Right lobe of liver (tissue), 4 donors: ENCODE results near the gene KRTAP29-1.

ENCODE experiments used
- POLR2A ChIP-seq: fragments of 450-650 bp; IDR thresholded peaks from one replicate; pipeline ENCODE4 v1.6.1; 2017; ENCODE audit warnings: antibody characterized with exemption, mild to moderate bottlenecking
- TF ChIP-seq, protein P1 (sequence below), 4 donors: fragments of 200-600 bp in 3 of 4; fragments of 450-650 bp in 1 of 4; IDR thresholded peaks; one replicate each; pipeline versions ENCODE4 v1.5.1 to v1.8.0; 2016 to 2022; ENCODE audit warnings: antibody characterized with exemption in 4 of 4, mild to moderate bottlenecking in 2 of 4
- donor health status: DM: no; HTN: no; CAD: no.
- donor health status: DM: no; HTN: no; CAD: no.
- donor health status: DM: no; HTN: yes; CAD: no.

GRCh38 chr17:41333098-41333497, 30.4 kb upstream of the KRTAP29-1 start:
- TF ChIP-seq, protein P1, sequence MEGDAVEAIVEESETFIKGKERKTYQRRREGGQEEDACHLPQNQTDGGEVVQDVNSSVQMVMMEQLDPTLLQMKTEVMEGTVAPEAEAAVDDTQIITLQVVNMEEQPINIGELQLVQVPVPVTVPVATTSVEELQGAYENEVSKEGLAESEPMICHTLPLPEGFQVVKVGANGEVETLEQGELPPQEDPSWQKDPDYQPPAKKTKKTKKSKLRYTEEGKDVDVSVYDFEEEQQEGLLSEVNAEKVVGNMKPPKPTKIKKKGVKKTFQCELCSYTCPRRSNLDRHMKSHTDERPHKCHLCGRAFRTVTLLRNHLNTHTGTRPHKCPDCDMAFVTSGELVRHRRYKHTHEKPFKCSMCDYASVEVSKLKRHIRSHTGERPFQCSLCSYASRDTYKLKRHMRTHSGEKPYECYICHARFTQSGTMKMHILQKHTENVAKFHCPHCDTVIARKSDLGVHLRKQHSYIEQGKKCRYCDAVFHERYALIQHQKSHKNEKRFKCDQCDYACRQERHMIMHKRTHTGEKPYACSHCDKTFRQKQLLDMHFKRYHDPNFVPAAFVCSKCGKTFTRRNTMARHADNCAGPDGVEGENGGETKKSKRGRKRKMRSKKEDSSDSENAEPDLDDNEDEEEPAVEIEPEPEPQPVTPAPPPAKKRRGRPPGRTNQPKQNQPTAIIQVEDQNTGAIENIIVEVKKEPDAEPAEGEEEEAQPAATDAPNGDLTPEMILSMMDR (IDR thresholded peaks at IDR 0.05) = no peak
- TF ChIP-seq POLR2A = no peak
